Lower leg skin (tissue), 3 donors: ENCODE results near the gene THOP1.

ENCODE experiments used
- CTCF ChIP-seq, 3 donors: fragments of 450-650 bp; IDR thresholded peaks; one replicate each; pipeline ENCODE4 v1.5.1; 2016; ENCODE audit warnings: antibody characterized with exemption in 3 of 3, mild to moderate bottlenecking in 3 of 3, moderate library complexity in 2 of 3
- POLR2A ChIP-seq, 2 donors: fragments of 450-650 bp; IDR thresholded peaks; one replicate each; pipeline ENCODE4 v1.6.1; 2016 to 2017; ENCODE audit warnings: antibody characterized with exemption in 2 of 2, mild to moderate bottlenecking in 1 of 2, moderate library complexity in 1 of 2

- TF ChIP-seq CTCF (IDR thresholded peaks at IDR 0.05) (no peak), POLR2A (IDR thresholded peaks at IDR 0.05) (no peak)
Measured at GRCh38 chr19:2804156-2805004, 19.1 kb downstream of the THOP1 start.
